ENCODE measurements around the gene ROBO1.

Gene ROBO1

GRCh38 chr3:79724206-79724605 lies 43.6 kb downstream of the ROBO1 start:
- Mint-ChIP-seq H3K4me1 (no peaks in the 10 kb centered on the region), H3K27me3 (ENCODE audit: low read depth, poor library complexity) (no peaks in the 10 kb centered on the region), H3K27ac (no peak overlapping the region), H3K36me3 (ENCODE audit: low read depth) (no peaks in the 10 kb centered on the region), H3K9me3 (no peaks in the 10 kb centered on the region), H3K4me3 (no peak overlapping the region)
- peak; percentile 16 for DNase-seq
- TF ChIP-seq CTCF (IDR thresholded peaks at IDR 0.05): peak; percentile 33

GRCh38 chr3:79690072-79690471 lies 77.7 kb downstream of the ROBO1 start:
- TF ChIP-seq CTCF (IDR thresholded peaks at IDR 0.05): no peak
- H3K36me3 Mint-ChIP-seq (ENCODE audit: low read depth): no peaks in the 10 kb centered on the region
- no peaks in the 10 kb centered on the region for H3K27me3 Mint-ChIP-seq (ENCODE audit: low read depth, poor library complexity)
- H3K4me3 Mint-ChIP-seq: no peak overlapping the region
- H3K4me1 Mint-ChIP-seq: no peaks in the 10 kb centered on the region
- DNase-seq: no peak
- peak overlapping the region; percentile 11 for H3K27ac Mint-ChIP-seq
- no peaks in the 10 kb centered on the region for H3K9me3 Mint-ChIP-seq

GRCh38 chr3:79685108-79685507 lies 82.7 kb downstream of the ROBO1 start:
- Mint-ChIP-seq H3K27ac (no peak overlapping the region), H3K4me3 (no peak overlapping the region), H3K27me3 (ENCODE audit: low read depth, poor library complexity) (no peaks in the 10 kb centered on the region), H3K9me3 (no peaks in the 10 kb centered on the region), H3K36me3 (ENCODE audit: low read depth) (no peaks in the 10 kb centered on the region), H3K4me1 (no peaks in the 10 kb centered on the region)
- no peak for DNase-seq
- no peak for TF ChIP-seq CTCF (IDR thresholded peaks at IDR 0.05)

GRCh38 chr3:79684041-79684440 lies 83.8 kb downstream of the ROBO1 start:
- no peak for DNase-seq
- H3K36me3 Mint-ChIP-seq (ENCODE audit: low read depth): no peaks in the 10 kb centered on the region
- H3K27ac Mint-ChIP-seq: no peak overlapping the region
- no peaks in the 10 kb centered on the region for H3K27me3 Mint-ChIP-seq (ENCODE audit: low read depth, poor library complexity)
- H3K4me3 Mint-ChIP-seq: no peak overlapping the region
- no peaks in the 10 kb centered on the region for H3K9me3 Mint-ChIP-seq
- H3K4me1 Mint-ChIP-seq: no peaks in the 10 kb centered on the region
- no peak for TF ChIP-seq CTCF (IDR thresholded peaks at IDR 0.05)

GRCh38 chr3:79672731-79673130 lies 95.1 kb downstream of the ROBO1 start:
- Mint-ChIP-seq H3K27me3 (ENCODE audit: low read depth, poor library complexity) (no peaks in the 10 kb centered on the region), H3K9me3 (no peaks in the 10 kb centered on the region), H3K4me1 (no peaks in the 10 kb centered on the region), H3K27ac (no peak overlapping the region), H3K4me3 (no peak overlapping the region), H3K36me3 (ENCODE audit: low read depth) (no peaks in the 10 kb centered on the region)
- TF ChIP-seq CTCF (IDR thresholded peaks at IDR 0.05): no peak
- DNase-seq: no peak

- TF ChIP-seq CTCF (IDR thresholded peaks at IDR 0.05): no peak
- Mint-ChIP-seq H3K27me3 (ENCODE audit: low read depth, poor library complexity) (no peaks in the 10 kb centered on the region), H3K36me3 (ENCODE audit: low read depth) (no peaks in the 10 kb centered on the region), H3K4me3 (no peak overlapping the region), H3K9me3 (no peaks in the 10 kb centered on the region), H3K4me1 (no peaks in the 10 kb centered on the region), H3K27ac (no peak overlapping the region)
- DNase-seq: no peak
These were observed 95.7 kb downstream of the ROBO1 start for GRCh38 chr3:79672075-79672474.
